ENCODE data around the gene HERPUD1. TPM values are rescaled to one million over a fixed set of nuclear protein-coding genes. Genes with fewer than 3 reads are reported as not detected.
"Not testable (repeated sequence)": the region's sequence is repeated elsewhere in the genome, so short reads cannot be mapped to it uniquely, and the experiment has no call there.

Gene HERPUD1
- total RNA-seq, 1 experiment from 2014 or later: 65.3 TPM

- no peak for DNase-seq (ENCODE audit: low read depth)
These were observed 46.0 kb downstream of the HERPUD1 start for GRCh38 chr16:56977823-56978430.

GRCh38 chr16:56980201-56980535 is 48.2 kb downstream of the HERPUD1 start:
- DNase-seq (ENCODE audit: low read depth): no peak

GRCh38 chr16:56980792-56981724 is 49.1 kb downstream of the HERPUD1 start:
- no peak for DNase-seq (ENCODE audit: low read depth)

GRCh38 chr16:56981729-56982271 is 49.9 kb downstream of the HERPUD1 start:
- no peak for DNase-seq (ENCODE audit: low read depth)

- no peak for DNase-seq (ENCODE audit: low read depth)
These were observed 50.8 kb downstream of the HERPUD1 start for GRCh38 chr16:56982695-56983094.

- DNase-seq (ENCODE audit: low read depth): no peak
These were observed 51.3 kb downstream of the HERPUD1 start for GRCh38 chr16:56983211-56983751.

GRCh38 chr16:56984639-56985038 is 52.7 kb downstream of the HERPUD1 start:
- no peak for DNase-seq (ENCODE audit: low read depth)

GRCh38 chr16:56985288-56985961 is 53.5 kb downstream of the HERPUD1 start:
- peak; percentile 80 for DNase-seq (ENCODE audit: low read depth)

GRCh38 chr16:56985962-56986360 is 54.0 kb downstream of the HERPUD1 start:
- DNase-seq (ENCODE audit: low read depth): no peak

GRCh38 chr16:56986361-56986760 is 54.4 kb downstream of the HERPUD1 start:
- no peak for DNase-seq (ENCODE audit: low read depth)

- DNase-seq (ENCODE audit: low read depth): not testable (repeated sequence)
These were observed 55.0 kb downstream of the HERPUD1 start for GRCh38 chr16:56986908-56987307.

GRCh38 chr16:56987692-56988091 is 55.8 kb downstream of the HERPUD1 start:
- no peak for DNase-seq (ENCODE audit: low read depth)

GRCh38 chr16:56988161-56988947 is 56.4 kb downstream of the HERPUD1 start:
- DNase-seq (ENCODE audit: low read depth): no peak

- peak; percentile 76 for DNase-seq (ENCODE audit: low read depth)
These were observed 57.3 kb downstream of the HERPUD1 start, which contains the start of gene NLRC5 for GRCh38 chr16:56988948-56989945. Gene NLRC5 (plus strand): TSS chr16:56989557. CDS start chr16:57020713, 31,156 bp downstream.

GRCh38 chr16:56989988-56990387 is 58.0 kb downstream of the HERPUD1 start:
- DNase-seq (ENCODE audit: low read depth): no peak

- no peak for DNase-seq (ENCODE audit: low read depth)
These were observed 58.7 kb downstream of the HERPUD1 start for GRCh38 chr16:56990407-56991286.

- DNase-seq (ENCODE audit: low read depth): not testable (repeated sequence)
These were observed 60.5 kb downstream of the HERPUD1 start for GRCh38 chr16:56992431-56992830.

- no peak for DNase-seq (ENCODE audit: low read depth)
These were observed 61.3 kb downstream of the HERPUD1 start for GRCh38 chr16:56993204-56993603.

Data from HT1080 (cell line).